OCI-LY7 (cell line): ENCODE measurements around the gene CNOT4. TPM values are rescaled to one million over a fixed set of nuclear protein-coding genes. Genes with fewer than 3 reads are reported as not detected.

Source experiments
- BruUV-seq: library from RNA; stranded (reverse); fragments of 400-500 nt; replicated peaks from 2 replicates; lab custom pipeline; 2021; lab: Mats Ljungman, UMichigan
- CTCF ChIA-PET: fragments of 300-600 bp; sonication (Branson Sonifier 250); formaldehyde crosslinking; loops from one replicate; lab custom pipeline; 2022; ENCODE audit warnings: antibody characterized with exemption; ENCODE audit not compliant: unreplicated experiment; lab: Charles Lee
- POLR2A ChIA-PET: fragments of 300-600 bp; sonication (Branson Sonifier 250); formaldehyde crosslinking; loops from one replicate; lab custom pipeline; 2022; ENCODE audit warnings: antibody characterized with exemption; lab: Charles Lee
- DNase-seq: peaks from one replicate; pipeline ENCODE4 v3.0.0-alpha.2; 2015; ENCODE audit warnings: low spot score
- H2AFZ ChIP-seq: fragments of 200-600 bp; sonication (generic), shearing (Covaris generic); 2 replicates; pipeline ENCODE4 v1.6.1; 2014; ENCODE audit warnings: mild to moderate bottlenecking, antibody characterized with exemption, low read length, moderate library complexity
- H3K27ac ChIP-seq: fragments of 200-600 bp; sonication (generic); 2 replicates; pipeline ENCODE4 v1.5.1; 2014; ENCODE audit warnings: mixed run types, low read depth, mild to moderate bottlenecking, moderate library complexity, low read length, inconsistent platforms; ENCODE audit not compliant: poor library complexity, severe bottlenecking
- H3K36me3 ChIP-seq: fragments of 200-600 bp; sonication (generic); 2 replicates; pipeline ENCODE4 v1.6.1; 2014; ENCODE audit warnings: mild to moderate bottlenecking, antibody characterized with exemption, low read length, moderate library complexity, mixed read lengths; ENCODE audit not compliant: insufficient read depth
- H3K4me1 ChIP-seq: fragments of 200-600 bp; sonication (generic); 2 replicates; pipeline ENCODE4 v1.5.1; 2014; ENCODE audit warnings: mild to moderate bottlenecking, low read length; ENCODE audit not compliant: insufficient read depth, poor library complexity, severe bottlenecking
- H3K4me2 ChIP-seq: fragments of 200-600 bp; sonication (generic); 2 replicates; pipeline ENCODE4 v1.6.1; 2014; ENCODE audit warnings: mild to moderate bottlenecking, low read length
- H3K4me3 ChIP-seq: fragments of 200-600 bp; sonication (generic); 2 replicates; pipeline ENCODE4 v1.5.1; 2014; ENCODE audit warnings: mild to moderate bottlenecking, low read depth, low read length; ENCODE audit not compliant: poor library complexity, severe bottlenecking
- H3K79me2 ChIP-seq: fragments of 200-600 bp; sonication (generic); 2 replicates; pipeline ENCODE4 v1.6.1; 2016; ENCODE audit warnings: low read depth, mild to moderate bottlenecking, low read length, moderate library complexity, mixed read lengths; ENCODE audit not compliant: insufficient read depth
- H3K9me2 ChIP-seq: fragments of 200-600 bp; sonication (generic); 2 replicates; pipeline ENCODE4 v1.6.1; 2016; ENCODE audit warnings: mild to moderate bottlenecking, low read length, mixed read lengths; ENCODE audit not compliant: insufficient read depth
- H3K9me3 ChIP-seq: fragments of 200-600 bp; sonication (generic); 2 replicates; pipeline ENCODE4 v1.6.1; 2014; ENCODE audit warnings: mild to moderate bottlenecking, mixed run types, low read length, mixed read lengths
- H4K20me1 ChIP-seq: fragments of 200-600 bp; sonication (generic); 2 replicates; pipeline ENCODE4 v1.6.1; 2014; ENCODE audit warnings: mild to moderate bottlenecking, antibody characterized with exemption, low read length, moderate library complexity, mixed read lengths; ENCODE audit not compliant: insufficient read depth
- CTCF ChIP-seq: fragments of 200-600 bp; sonication (generic); conservative IDR thresholded peaks from 2 replicates; pipeline ENCODE4 v1.5.1; 2014; ENCODE audit warnings: mild to moderate bottlenecking, antibody characterized with exemption, low read length, moderate library complexity, mixed read lengths
- EZH2phosphoT487 ChIP-seq: fragments of 200-600 bp; sonication (generic); IDR thresholded peaks from 2 replicates; pipeline ENCODE4 v1.6.1; 2018; ENCODE audit warnings: low read depth, borderline replicate concordance, mild to moderate bottlenecking, mixed run types, antibody characterized with exemption, low read length, moderate library complexity, mixed read lengths
- intact Hi-C: fragments of 100-400 bp; cut with micrococcal nuclease; formaldehyde crosslinking; loops from one replicate; pipeline ENCODE4 v1.10.0; 2022; ENCODE audit not compliant: unreplicated experiment
- total RNA-seq, 2 experiments: library from RNA; depleted of rRNA in 1 of 2; stranded (reverse); fragments of >200 nt in 1 of 2; shearing (Covaris generic) in 1 of 2; gene quantifications; 2 replicates each; pipeline ENCODE4 v1.2.3, GENCODE V29; 2014 to 2022

The CNOT4 gene
- total RNA-seq, 2 experiments from 2014 or later = 18.7 to 21.9 TPM

- H3K4me1 ChIP-seq = no peaks in the 10 kb centered on the region
- no TSS peak for BruUV-seq
- intact Hi-C loops = no loop called here
- no peaks in the 10 kb centered on the region for H4K20me1 ChIP-seq
- no peak overlapping the region for H3K27ac ChIP-seq
- CTCF ChIA-PET = no interaction called here
- POLR2A ChIA-PET = interaction anchor here (0.6 kb wide), 1 partner anchor 13 kb away, joined by 5 read pairs; no protein-coding TSS in a partner anchor
- H3K4me3 ChIP-seq = no peak overlapping the region
- no peaks in the 10 kb centered on the region for H3K79me2 ChIP-seq
- no peak overlapping the region for H2AFZ ChIP-seq
- TF ChIP-seq EZH2phosphoT487 (no peak), CTCF (no peak)
- DNase-seq = no peak
- peaks cover 24% of the 10 kb centered on the region; the same call in 1 of the 2 replicates for H3K36me3 ChIP-seq
- H3K9me3 ChIP-seq = no peaks in the 10 kb centered on the region
- H3K4me2 ChIP-seq = no peak overlapping the region
- no peaks in the 10 kb centered on the region for H3K9me2 ChIP-seq
Observed at GRCh38 chr7:135406918-135407317, 103.0 kb downstream of the CNOT4 start.

GRCh38 chr7:135405969-135406368, 103.9 kb downstream of the CNOT4 start:
- POLR2A ChIA-PET = no interaction called here

More at GRCh38 chr7:135405969-135406368, 103.9 kb downstream of the CNOT4 start:
- Histone ChIP-seq H3K4me2 (no peak overlapping the region), H2AFZ (no peak overlapping the region), H3K9me3 (no peaks in the 10 kb centered on the region), H3K4me3 (no peak overlapping the region), H3K27ac (no peak overlapping the region), H3K36me3 (peaks cover 24% of the 10 kb centered on the region; the same call in 1 of the 2 replicates), H3K9me2 (no peaks in the 10 kb centered on the region), H4K20me1 (no peaks in the 10 kb centered on the region), H3K4me1 (no peaks in the 10 kb centered on the region), H3K79me2 (no peaks in the 10 kb centered on the region)
- DNase-seq = no peak
- no TSS peak for BruUV-seq
- TF ChIP-seq EZH2phosphoT487 (no peak), CTCF (no peak)
- intact Hi-C loops = no loop called here
- CTCF ChIA-PET = no interaction called here
